HEK293T (cell line): ENCODE results near the gene TMCO5A.

Experiments used
- BHLHE40 ChIP-seq: fragments of 450-650 bp; IDR thresholded peaks from 2 replicates; pipeline ENCODE4 v1.6.1; 2016; ENCODE audit warnings: mild to moderate bottlenecking, moderate library complexity, borderline replicate concordance
- ELF4 ChIP-seq: fragments of 450-650 bp; IDR thresholded peaks from 2 replicates; pipeline ENCODE4 v1.6.1; 2017; ENCODE audit warnings: antibody characterized with exemption
- HDGF ChIP-seq: fragments of 450-650 bp; IDR thresholded peaks from 2 replicates; pipeline ENCODE4 v1.6.1; 2017; ENCODE audit warnings: antibody characterized with exemption, borderline replicate concordance
- LEF1 ChIP-seq: fragments of 450-650 bp; IDR thresholded peaks from 2 replicates; pipeline ENCODE4 v1.6.1; 2017; ENCODE audit warnings: mild to moderate bottlenecking, borderline replicate concordance
- SP1 ChIP-seq: fragments of 450-650 bp; IDR thresholded peaks from 2 replicates; pipeline ENCODE4 v1.6.1; 2017
- SUZ12 ChIP-seq: fragments of 450-650 bp; IDR thresholded peaks from 2 replicates; pipeline ENCODE4 v1.6.1; 2016; ENCODE audit warnings: mild to moderate bottlenecking
- TARDBP ChIP-seq: fragments of 450-650 bp; IDR thresholded peaks from 2 replicates; pipeline ENCODE4 v1.6.1; 2016

DNA sequence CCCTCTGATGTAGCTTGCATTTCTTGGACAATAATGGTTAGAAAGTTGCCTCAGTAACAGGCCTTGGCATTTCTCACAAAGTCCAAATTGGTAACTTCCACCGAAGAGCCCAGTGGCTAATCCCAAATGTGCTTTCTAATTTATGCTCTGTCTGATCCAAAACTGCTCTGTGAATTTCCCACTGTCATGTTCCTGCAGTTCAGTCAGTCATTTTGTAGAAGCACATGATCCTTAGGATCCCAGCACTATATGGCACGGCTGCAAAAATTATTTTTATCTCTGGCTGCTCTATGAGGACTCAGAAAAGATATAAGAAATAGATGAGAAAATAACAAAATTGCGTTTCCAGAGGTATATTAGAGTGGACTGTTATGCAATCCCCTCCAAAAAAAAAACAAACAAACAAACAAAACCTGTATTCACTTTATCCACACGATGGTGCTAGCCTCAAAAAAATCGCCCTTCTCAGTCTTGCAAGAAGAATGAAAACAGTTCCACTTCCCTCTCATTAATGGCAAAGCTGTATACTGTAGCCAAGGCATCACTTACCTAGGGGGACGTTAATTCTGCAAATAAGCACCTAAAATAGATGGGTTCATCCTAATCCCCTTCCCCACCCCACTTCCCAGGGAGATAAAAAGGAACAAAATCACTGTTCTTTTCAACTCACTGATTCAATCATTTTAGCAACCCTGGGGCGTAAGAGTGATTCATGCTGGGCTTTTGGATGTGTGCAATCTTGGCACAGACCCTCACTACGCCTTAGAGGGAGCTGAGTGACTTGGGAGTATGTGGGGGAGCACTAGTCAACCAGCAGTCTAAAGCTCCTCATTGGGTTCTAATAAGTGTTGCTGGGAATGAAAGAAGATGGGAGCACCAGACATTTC is 61.3 kb downstream of the TMCO5A start:
- TF ChIP-seq LEF1 (no peak), TARDBP (no peak), ELF4 (no peak), BHLHE40 (no peak), HDGF (no peak), SUZ12 (no peak), SP1 (no peak)
